Measurements from ENCODE around the gene SLC13A5. TPM values are rescaled to one million over a fixed set of nuclear protein-coding genes. Genes with fewer than 3 reads are reported as not detected.

The SLC13A5 gene
- total and polyA plus RNA-seq, 4 donors: 88.4 to 399 (median 244) TPM

DNA sequence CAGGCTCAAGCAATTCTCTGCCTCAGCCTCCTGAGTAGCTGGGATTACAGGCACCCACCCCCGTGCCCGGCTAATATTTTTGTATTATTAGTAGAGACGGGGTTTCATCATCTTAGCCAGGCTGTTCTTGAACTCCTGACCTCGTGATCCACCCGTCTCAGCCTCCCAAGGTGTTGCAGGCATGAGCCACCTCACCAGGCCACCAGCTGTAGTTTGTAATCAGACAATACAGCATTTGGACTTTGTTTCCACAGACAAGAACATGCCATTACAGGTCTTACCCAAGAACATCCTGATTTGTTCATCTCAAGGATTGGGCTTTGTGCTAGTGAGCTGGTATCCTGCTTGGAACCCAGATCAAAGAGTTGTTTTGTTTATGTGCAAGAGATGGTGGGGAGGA lies 31.5 kb downstream of the SLC13A5 start:
- Histone ChIP-seq H3K9me3 (ENCODE audit: control insufficient read depth in 4 of 4, low read length in 3 of 4) (no peaks in the 10 kb centered on the region), H3K27ac (ENCODE audit: low read depth in 1 of 2, low read length in 2 of 2) (no peak overlapping the region), H3K9ac (ENCODE audit: low read depth in 1 of 2, low read length in 2 of 2) (no peak overlapping the region), H3K4me3 (ENCODE audit: low read depth in 1 of 3, low read length in 3 of 3) (no peak overlapping the region), H3K4me1 (ENCODE audit: control insufficient read depth in 4 of 4, insufficient read depth in 4 of 4, low read length in 3 of 4) (peaks cover 6 to 46% (median 34%) of the 10 kb centered on the region in 4 donors), H3K36me3 (ENCODE audit: control insufficient read depth in 4 of 4, insufficient read depth in 3 of 4, low read depth in 1 of 4, low read length in 3 of 4) (no peaks in the 10 kb centered on the region), H3K27me3 (ENCODE audit: control insufficient read depth in 4 of 4, insufficient read depth in 4 of 4, low read length in 3 of 4) (no peaks in the 10 kb centered on the region)
- DNase-seq (ENCODE audit: low spot score): no peak
- TF ChIP-seq YY1 (IDR thresholded peaks at IDR 0.05) (no peak), HNF4A (conservative IDR thresholded peaks at IDR 0.05) (peak in 1 of 2 donors; percentile 53), FOXA1 (IDR thresholded peaks at IDR 0.05) (no peak), HNF4G (IDR thresholded peaks at IDR 0.05) (no peak), SP1 (IDR thresholded peaks at IDR 0.05) (no peak), EGR1 (IDR thresholded peaks at IDR 0.05; ENCODE audit: low read depth in 2 of 2) (no peak), RXRA (IDR thresholded peaks at IDR 0.05) (peak in 1 of 2 donors; percentile 6), GABPA (IDR thresholded peaks at IDR 0.05 in 1 of 2, conservative IDR thresholded peaks at IDR 0.05 in 1 of 2) (no peak), TAF1 (conservative IDR thresholded peaks at IDR 0.05) (no peak)
- TF ChIP-seq, protein P1, sequence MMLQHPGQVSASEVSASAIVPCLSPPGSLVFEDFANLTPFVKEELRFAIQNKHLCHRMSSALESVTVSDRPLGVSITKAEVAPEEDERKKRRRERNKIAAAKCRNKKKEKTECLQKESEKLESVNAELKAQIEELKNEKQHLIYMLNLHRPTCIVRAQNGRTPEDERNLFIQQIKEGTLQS (IDR thresholded peaks at IDR 0.05): no peak
- TF ChIP-seq, protein P2, sequence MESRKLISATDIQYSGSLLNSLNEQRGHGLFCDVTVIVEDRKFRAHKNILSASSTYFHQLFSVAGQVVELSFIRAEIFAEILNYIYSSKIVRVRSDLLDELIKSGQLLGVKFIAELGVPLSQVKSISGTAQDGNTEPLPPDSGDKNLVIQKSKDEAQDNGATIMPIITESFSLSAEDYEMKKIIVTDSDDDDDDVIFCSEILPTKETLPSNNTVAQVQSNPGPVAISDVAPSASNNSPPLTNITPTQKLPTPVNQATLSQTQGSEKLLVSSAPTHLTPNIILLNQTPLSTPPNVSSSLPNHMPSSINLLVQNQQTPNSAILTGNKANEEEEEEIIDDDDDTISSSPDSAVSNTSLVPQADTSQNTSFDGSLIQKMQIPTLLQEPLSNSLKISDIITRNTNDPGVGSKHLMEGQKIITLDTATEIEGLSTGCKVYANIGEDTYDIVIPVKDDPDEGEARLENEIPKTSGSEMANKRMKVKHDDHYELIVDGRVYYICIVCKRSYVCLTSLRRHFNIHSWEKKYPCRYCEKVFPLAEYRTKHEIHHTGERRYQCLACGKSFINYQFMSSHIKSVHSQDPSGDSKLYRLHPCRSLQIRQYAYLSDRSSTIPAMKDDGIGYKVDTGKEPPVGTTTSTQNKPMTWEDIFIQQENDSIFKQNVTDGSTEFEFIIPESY (IDR thresholded peaks at IDR 0.05): no peak
- TF ChIP-seq, protein P3, sequence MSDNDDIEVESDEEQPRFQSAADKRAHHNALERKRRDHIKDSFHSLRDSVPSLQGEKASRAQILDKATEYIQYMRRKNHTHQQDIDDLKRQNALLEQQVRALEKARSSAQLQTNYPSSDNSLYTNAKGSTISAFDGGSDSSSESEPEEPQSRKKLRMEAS (IDR thresholded peaks at IDR 0.05): no peak
- TF ChIP-seq, protein P4, sequence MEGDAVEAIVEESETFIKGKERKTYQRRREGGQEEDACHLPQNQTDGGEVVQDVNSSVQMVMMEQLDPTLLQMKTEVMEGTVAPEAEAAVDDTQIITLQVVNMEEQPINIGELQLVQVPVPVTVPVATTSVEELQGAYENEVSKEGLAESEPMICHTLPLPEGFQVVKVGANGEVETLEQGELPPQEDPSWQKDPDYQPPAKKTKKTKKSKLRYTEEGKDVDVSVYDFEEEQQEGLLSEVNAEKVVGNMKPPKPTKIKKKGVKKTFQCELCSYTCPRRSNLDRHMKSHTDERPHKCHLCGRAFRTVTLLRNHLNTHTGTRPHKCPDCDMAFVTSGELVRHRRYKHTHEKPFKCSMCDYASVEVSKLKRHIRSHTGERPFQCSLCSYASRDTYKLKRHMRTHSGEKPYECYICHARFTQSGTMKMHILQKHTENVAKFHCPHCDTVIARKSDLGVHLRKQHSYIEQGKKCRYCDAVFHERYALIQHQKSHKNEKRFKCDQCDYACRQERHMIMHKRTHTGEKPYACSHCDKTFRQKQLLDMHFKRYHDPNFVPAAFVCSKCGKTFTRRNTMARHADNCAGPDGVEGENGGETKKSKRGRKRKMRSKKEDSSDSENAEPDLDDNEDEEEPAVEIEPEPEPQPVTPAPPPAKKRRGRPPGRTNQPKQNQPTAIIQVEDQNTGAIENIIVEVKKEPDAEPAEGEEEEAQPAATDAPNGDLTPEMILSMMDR (IDR thresholded peaks at IDR 0.05; ENCODE audit: low read depth, low read length, missing input control): no peak
- TF ChIP-seq, protein P5, sequence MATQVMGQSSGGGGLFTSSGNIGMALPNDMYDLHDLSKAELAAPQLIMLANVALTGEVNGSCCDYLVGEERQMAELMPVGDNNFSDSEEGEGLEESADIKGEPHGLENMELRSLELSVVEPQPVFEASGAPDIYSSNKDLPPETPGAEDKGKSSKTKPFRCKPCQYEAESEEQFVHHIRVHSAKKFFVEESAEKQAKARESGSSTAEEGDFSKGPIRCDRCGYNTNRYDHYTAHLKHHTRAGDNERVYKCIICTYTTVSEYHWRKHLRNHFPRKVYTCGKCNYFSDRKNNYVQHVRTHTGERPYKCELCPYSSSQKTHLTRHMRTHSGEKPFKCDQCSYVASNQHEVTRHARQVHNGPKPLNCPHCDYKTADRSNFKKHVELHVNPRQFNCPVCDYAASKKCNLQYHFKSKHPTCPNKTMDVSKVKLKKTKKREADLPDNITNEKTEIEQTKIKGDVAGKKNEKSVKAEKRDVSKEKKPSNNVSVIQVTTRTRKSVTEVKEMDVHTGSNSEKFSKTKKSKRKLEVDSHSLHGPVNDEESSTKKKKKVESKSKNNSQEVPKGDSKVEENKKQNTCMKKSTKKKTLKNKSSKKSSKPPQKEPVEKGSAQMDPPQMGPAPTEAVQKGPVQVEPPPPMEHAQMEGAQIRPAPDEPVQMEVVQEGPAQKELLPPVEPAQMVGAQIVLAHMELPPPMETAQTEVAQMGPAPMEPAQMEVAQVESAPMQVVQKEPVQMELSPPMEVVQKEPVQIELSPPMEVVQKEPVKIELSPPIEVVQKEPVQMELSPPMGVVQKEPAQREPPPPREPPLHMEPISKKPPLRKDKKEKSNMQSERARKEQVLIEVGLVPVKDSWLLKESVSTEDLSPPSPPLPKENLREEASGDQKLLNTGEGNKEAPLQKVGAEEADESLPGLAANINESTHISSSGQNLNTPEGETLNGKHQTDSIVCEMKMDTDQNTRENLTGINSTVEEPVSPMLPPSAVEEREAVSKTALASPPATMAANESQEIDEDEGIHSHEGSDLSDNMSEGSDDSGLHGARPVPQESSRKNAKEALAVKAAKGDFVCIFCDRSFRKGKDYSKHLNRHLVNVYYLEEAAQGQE (IDR thresholded peaks at IDR 0.05): no peak
- WGBS: 40% methylated on average over 5 of the region's 5 CpGs

DNA sequence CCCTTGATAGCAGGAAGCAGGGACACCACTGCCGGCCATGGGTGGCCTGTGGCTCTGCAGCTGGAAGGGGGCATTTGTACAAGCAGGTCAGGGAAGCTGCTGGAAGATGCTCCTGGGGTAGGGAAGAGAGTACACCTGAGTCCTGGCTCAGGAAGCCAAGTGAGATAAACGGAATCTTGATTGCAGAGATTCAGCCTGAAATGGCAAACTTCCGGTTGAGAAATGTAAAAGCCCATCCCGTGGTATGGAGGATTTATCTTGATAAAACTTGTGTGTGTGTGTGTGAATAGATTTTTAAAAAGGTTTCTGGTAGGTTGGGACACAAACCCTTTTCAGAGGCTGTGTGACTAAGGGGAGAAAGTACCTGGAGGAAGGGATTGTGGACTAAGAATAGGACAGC lies 32.0 kb downstream of the SLC13A5 start:
- H3K36me3 ChIP-seq (ENCODE audit: control insufficient read depth in 4 of 4, insufficient read depth in 3 of 4, low read depth in 1 of 4, low read length in 3 of 4): no peaks in the 10 kb centered on the region
- 49% methylated on average over 4 of the region's 4 CpGs for WGBS
- H3K27me3 ChIP-seq (ENCODE audit: control insufficient read depth in 4 of 4, insufficient read depth in 4 of 4, low read length in 3 of 4): no peaks in the 10 kb centered on the region
- H3K9me3 ChIP-seq (ENCODE audit: control insufficient read depth in 4 of 4, low read length in 3 of 4): no peaks in the 10 kb centered on the region
- peaks cover 5 to 45% (median 30%) of the 10 kb centered on the region in 4 donors for H3K4me1 ChIP-seq (ENCODE audit: control insufficient read depth in 4 of 4, insufficient read depth in 4 of 4, low read length in 3 of 4)
- H3K9ac ChIP-seq (ENCODE audit: low read depth in 1 of 2, low read length in 2 of 2): no peak overlapping the region
- DNase-seq (ENCODE audit: low spot score): no peak
- no peak overlapping the region for H3K27ac ChIP-seq (ENCODE audit: low read depth in 1 of 2, low read length in 2 of 2)
- H3K4me3 ChIP-seq (ENCODE audit: low read depth in 1 of 3, low read length in 3 of 3): no peak overlapping the region
- TF ChIP-seq, protein P2 (IDR thresholded peaks at IDR 0.05): no peak
- TF ChIP-seq FOXA1 (IDR thresholded peaks at IDR 0.05) (no peak), NR2F2 (IDR thresholded peaks at IDR 0.05) (no peak), YY1 (IDR thresholded peaks at IDR 0.05) (no peak), SP1 (IDR thresholded peaks at IDR 0.05) (no peak)
- TF ChIP-seq, protein P4 (IDR thresholded peaks at IDR 0.05; ENCODE audit: low read depth, low read length, missing input control): no peak
- TF ChIP-seq, protein P1 (IDR thresholded peaks at IDR 0.05): no peak

Data from liver (tissue), 9 donors.